GM12878 (cell line): ENCODE results near the gene MYH9. TPM values are rescaled to one million over a fixed set of nuclear protein-coding genes. Genes with fewer than 3 reads are reported as not detected.

Experiments
- CEBPZ ChIP-seq: fragments of 150-350 bp; IDR thresholded peaks from 2 replicates; pipeline ENCODE4 v1.6.1; 2016; ENCODE audit warnings: low read depth, low read length
- CTCF ChIP-seq, 3 experiments: IDR thresholded peaks in 2 of 3; conservative IDR thresholded peaks in 1 of 3; 2 replicates each; pipeline ENCODE4 v1.5.1; 2011; ENCODE audit warnings: low read depth in 3 of 3, low read length in 3 of 3, mild to moderate bottlenecking in 3 of 3, control low read depth in 2 of 3, moderate library complexity in 2 of 3, inconsistent platforms in 1 of 3, mixed read lengths in 1 of 3; ENCODE audit not compliant: control insufficient read depth in 2 of 3, insufficient read depth in 1 of 3; ENCODE audit errors: extremely low read depth in 1 of 3
- ETV6 ChIP-seq, 2 experiments: fragments of 450-650 bp in 1 of 2; IDR thresholded peaks in 1 of 2; conservative IDR thresholded peaks in 1 of 2; 2 replicates each; pipeline ENCODE4 v1.6.1; 2014; ENCODE audit warnings: antibody characterized with exemption in 1 of 2, borderline replicate concordance in 1 of 2, low read depth in 1 of 2, mild to moderate bottlenecking in 1 of 2, moderate library complexity in 1 of 2
- MEF2A ChIP-seq: IDR thresholded peaks from 2 replicates; pipeline ENCODE4 v1.6.1; 2011; ENCODE audit warnings: low read depth, mild to moderate bottlenecking, low read length, moderate library complexity; ENCODE audit not compliant: insufficient read depth
- NFIC ChIP-seq: IDR thresholded peaks from 2 replicates; pipeline ENCODE4 v1.6.1; 2012; ENCODE audit warnings: low read depth, mild to moderate bottlenecking, inconsistent platforms, low read length, moderate library complexity
- PML ChIP-seq: IDR thresholded peaks from 2 replicates; pipeline ENCODE4 v1.6.1; 2012; ENCODE audit warnings: low read length, inconsistent platforms
- POLR2AphosphoS5 ChIP-seq: IDR thresholded peaks from 2 replicates; pipeline ENCODE4 v1.6.1; 2011; ENCODE audit warnings: mild to moderate bottlenecking, low read length, inconsistent platforms
- RUNX3 ChIP-seq: IDR thresholded peaks from 2 replicates; pipeline ENCODE4 v1.6.1; 2012; ENCODE audit warnings: low read length, inconsistent platforms
- USF2 ChIP-seq: IDR thresholded peaks from 2 replicates; pipeline ENCODE4 v1.6.1; 2011; ENCODE audit warnings: low read depth, low read length, improper control_type of control experiment, borderline replicate concordance
- ZBED1 ChIP-seq: IDR thresholded peaks from 2 replicates; pipeline ENCODE4 v1.6.1; 2016; ENCODE audit warnings: borderline replicate concordance
- ZBTB11 ChIP-seq: fragments of 450-650 bp; formaldehyde crosslinking; IDR thresholded peaks from 2 replicates; pipeline ENCODE4 v1.5.0; 2022; ENCODE audit warnings: mild to moderate bottlenecking, missing genetic modification characterization
- ZBTB40 ChIP-seq: fragments of 450-650 bp; IDR thresholded peaks from 2 replicates; pipeline ENCODE4 v1.6.1; 2016; ENCODE audit warnings: mild to moderate bottlenecking, moderate library complexity, borderline replicate concordance
- polyA plus RNA-seq, 11 experiments: library from polyadenylated mRNA; depleted of rRNA in 4 of 11; unstranded in 6 of 11; stranded (reverse) in 5 of 11; fragments of >200 nt; fragmentation: Nextera tagmentation in 4 of 11; fragmentation: Illumina TruSeq in 1 of 11; extraction: Ambion mirVana in 4 of 11; extraction: Trizol in 1 of 11; gene quantifications; 1 replicate in 1 of 11; 2 replicates in 10 of 11; pipeline versions ENCODE4 v1.2.1 to v1.2.3, GENCODE V29; 2011 to 2016; ENCODE audit warnings: inconsistent platforms in 2 of 11, missing spikeins in 2 of 11, low read depth in 1 of 11
- total RNA-seq, 4 experiments: library from RNA; depleted of rRNA in 3 of 4; stranded (reverse); fragments of >200 nt in 3 of 4; fragmentation: Illumina TruSeq in 1 of 4; extraction: Trizol in 1 of 4; gene quantifications; 2 replicates each; pipeline versions ENCODE4 v1.2.1 to v1.2.3, GENCODE V29; 2013 to 2021

Gene MYH9
- total and polyA plus RNA-seq, 10 of the 15 experiments (the other 5 are each of a cell fraction or from before 2014, with no cell fraction given) = 5.1 to 525 (median 145) TPM

DNA sequence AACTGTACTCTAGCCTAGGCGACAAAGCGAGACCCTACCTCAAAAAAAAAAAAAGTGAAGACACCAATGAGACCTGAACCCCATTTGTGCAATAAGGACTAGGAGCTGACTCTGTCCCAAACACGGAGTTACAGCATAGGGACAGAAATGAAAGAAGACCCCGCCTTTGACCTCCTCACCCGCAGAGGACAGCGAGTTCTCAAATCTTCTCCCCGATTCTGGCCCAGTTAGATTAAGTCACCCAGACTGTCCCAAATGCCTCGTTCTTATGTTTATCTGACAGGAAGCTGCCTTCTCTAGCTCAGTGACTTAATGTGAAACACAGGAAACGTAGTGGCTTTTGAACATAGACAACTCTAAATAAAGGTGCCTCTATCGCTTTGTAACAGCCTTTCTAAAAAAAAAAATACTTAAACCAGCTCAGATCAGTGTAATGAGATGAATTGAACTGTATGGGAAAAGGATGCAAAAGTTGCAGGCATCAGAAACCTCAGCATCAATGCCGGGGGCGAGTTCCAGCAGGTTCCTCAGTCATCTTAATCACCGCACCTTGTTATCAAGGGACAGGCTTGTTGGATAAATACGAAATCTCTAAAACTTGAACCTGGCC, 10.6 kb downstream of the MYH9 start (continued):
- TF ChIP-seq ZBTB11 (CRISPR knock-in tag) (no peak), ZBTB40 (peak; percentile 42; the same call in 1 of the 2 replicates), USF2 (no peak), ETV6 (conservative IDR thresholded peaks at IDR 0.05 in 1 of 2, IDR thresholded peaks at IDR 0.05 in 1 of 2; ENCODE audit: borderline replicate concordance in 1 of 2, low read depth in 1 of 2) (0 out of 4 replicates have a peak, but pooled peaks of 1 of the 2 experiments have one; percentile 35), RUNX3 (peak; percentile 66), ZBED1 (no peak), NFIC (0 out of 2 replicates have a peak, but pooled peaks have one; percentile 49), POLR2AphosphoS5 (peak; percentile 14; the same call in 1 of the 2 replicates), PML (0 out of 2 replicates have a peak, but pooled peaks have one; percentile 37), CTCF (IDR thresholded peaks at IDR 0.05 in 2 of 3, conservative IDR thresholded peaks at IDR 0.05 in 1 of 3; ENCODE audit: control insufficient read depth in 2 of 3, extremely low read depth in 1 of 3, insufficient read depth in 1 of 3, low read depth in 3 of 3, low read length in 3 of 3) (no peak), MEF2A (peak; percentile 64; the same call in 1 of the 2 replicates), CEBPZ (no peak)
